Posterior cingulate gyrus (tissue), 11 donors: Measurements from ENCODE around the gene ISLR.
A peak's percentile ranks its signal among the peaks of the same experiment; 100 is the strongest.

Experiments used
- DNase-seq, 10 donors: peaks; one replicate each; pipeline versions ENCODE4 v3.0.0 to v3.0.0-alpha.2; 2020 to 2021; ENCODE audit warnings: mixed read lengths in 3 of 10
- intact Hi-C: fragments of 100-400 bp; cut with DNase I; formaldehyde crosslinking; loops from one replicate; pipeline ENCODE4 v1.15.1; 2023

The ISLR gene

DNA sequence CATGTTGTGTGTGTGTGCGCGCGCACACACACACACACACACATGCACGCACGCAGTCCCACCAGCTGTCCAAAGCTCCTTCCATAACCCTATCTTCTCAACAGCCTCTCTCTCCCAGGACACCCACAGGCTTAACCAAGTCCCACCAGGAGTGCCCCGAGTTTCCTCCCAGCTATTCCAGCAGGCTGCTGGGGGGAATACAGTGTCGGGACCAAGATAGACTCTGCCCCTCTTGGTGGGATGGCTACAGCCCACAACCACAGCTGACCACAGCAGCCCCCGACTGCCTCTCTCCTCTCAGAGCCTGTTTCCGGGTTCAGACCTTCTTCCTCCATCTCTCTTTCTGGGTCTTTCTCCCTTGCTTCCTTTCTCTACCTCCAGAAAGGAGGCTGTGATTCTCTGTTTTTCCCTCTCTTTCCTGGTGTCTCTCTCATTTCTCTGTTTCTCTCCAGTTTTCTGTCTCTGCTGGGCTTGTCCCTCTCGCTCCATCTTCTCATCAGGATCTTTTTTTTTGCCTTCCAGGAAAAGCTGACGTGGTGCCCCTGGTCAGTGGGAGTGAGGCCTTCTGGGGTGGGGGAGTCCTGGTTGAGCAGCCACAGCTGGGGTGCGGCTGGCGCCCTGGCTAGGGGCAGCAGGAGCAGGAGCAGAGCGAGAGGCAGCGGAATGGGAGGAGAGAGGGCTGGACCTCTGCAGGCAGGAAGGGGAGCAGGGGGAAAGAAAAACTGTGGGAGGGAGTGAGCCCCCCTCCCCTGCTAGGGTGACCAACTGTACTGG, 3.3 kb upstream of the ISLR start:
- DNase-seq: peak in 2 of 10 donors; percentile 0 to 72
- intact Hi-C loops: no loop called here

DNA sequence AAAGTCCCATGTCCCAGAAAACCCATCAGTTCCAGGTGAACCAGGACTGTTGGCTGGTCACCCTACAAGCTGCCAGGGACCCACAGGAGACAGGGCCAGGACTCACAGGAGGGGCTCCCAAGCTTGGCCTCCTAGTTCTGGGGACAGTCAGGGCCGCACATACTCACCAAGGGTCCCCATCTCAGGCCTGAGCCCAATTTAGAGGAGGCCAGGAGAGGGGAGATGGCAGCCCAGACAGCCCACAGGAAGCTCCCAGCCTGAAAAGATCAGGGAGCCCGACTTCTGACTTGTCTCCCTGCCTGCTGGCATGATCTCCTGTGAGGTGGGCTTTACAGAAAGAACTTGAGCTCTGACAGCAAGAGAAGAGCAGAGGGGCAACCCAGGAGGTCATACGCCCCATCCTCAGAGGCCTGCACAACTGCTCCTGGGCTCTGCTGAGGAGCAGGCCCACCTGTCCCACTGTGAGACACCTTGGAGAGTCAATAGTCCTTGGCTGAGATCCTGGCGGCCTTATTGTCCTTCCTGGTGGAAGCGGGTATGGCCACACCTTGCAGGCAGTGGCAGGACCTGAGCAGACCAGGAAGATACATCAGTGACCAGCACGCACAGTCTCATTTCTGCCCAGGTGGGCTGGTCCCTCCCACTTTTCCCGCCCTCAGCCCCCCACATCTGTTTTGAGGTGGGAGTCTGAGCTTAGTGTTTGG, 2.5 kb upstream of the ISLR start:
- intact Hi-C loops: no loop called here
- DNase-seq: peak in 2 of 10 donors; percentile 2 to 50

DNA sequence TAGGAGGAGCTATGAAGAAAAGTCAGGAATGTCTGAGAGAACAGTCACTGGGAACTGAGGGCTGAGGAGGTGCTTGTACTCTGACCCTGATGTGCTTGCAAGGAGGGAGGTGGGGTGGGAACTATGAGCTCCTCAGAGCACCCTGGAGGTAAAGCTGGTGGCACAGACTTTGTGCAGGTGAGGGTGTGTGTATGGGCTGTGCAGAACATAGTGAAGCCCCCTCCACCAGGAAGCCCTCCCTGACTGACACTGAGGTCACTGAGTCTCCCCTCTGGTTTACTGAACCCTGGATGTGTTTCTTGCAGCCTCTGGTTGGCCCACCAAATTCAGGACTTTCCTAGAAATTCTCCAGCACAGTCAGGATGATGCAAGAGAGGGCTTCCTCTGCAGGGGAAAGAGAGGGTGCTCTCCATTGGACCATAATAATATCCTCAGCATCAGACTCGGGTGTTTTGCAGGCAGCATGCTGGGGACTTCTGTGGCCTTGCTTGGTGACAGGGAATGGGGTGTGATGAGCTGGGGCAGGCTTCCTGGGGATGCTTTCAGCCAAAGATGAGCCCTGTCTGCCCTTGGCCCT, 1.5 kb upstream of the ISLR start:
- DNase-seq: peak in 2 of 10 donors; percentile 3 to 37
- intact Hi-C loops: no loop called here

DNA sequence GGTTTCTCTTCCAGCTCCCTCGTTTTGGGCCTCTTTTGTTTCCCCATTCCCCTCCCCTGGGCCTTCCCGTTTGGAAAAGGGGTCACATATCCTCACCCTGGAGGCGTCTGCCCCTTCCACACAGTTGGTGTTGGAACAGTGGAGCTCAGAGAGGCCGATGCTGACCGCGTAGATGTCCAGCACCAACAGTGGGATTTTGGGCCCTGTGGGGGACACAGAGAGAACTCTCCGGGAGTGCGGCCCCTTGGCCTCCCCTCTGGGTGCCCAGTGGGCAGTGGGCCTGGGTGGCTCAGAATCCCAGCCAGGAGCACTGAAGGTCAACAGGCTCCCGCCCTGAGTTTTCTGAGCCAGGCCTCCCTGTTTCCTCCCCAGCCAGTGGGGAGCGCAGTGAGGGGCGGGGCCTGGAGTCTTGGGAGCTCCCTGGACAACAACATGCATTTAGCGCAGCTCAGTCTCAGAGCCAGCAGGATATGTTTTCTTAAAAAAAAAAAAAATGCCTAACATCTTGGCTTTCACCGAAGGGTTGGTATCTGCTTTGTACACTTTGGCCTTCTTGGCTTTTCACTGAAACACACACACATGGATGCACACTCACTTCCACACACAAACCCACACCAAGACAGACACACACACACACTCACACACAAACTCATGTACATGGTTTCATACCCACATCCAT, 670 bp upstream of the ISLR start:
- intact Hi-C loops: no loop called here
- DNase-seq: peak in 3 of 10 donors; percentile 4 to 76 (median 9)

DNA sequence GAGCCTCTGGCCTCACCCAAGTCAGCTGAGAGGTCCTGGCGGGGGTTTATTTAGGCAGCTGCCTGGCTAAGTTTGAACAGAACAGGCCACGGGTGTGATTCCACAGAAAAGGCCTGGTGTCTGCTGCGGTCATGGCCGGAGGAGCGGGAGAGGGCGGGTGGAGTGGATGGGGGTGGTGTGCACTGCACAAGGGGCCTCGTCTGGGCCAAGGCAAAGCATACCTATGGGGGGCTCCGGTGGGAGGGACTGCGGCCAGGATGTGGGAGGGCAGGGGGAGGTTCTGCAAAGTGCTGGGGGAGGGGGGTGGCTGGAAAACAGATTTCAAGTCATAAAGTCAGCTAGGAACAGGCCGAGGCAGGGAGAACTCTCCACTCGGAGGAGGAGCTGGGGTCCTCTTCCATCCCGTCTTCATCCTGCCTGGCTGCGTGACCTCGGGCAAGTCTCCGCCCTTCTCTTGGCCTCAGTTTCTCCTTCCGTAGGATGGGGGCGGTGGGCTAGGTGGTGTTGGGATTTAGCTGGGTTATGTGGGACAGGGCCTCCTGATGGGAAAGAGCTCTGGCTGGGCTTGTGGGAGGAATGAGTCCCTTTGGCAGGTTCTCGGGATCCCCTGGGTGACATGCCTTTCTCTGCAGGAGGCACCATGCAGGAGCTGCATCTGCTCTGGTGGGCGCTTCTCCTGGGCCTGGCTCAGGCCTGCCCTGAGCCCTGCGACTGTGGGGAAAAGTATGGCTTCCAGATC, 878 bp downstream of the ISLR start:
- peak in 2 of 10 donors; percentile 8 to 70 for DNase-seq
- intact Hi-C loops: no loop called here

DNA sequence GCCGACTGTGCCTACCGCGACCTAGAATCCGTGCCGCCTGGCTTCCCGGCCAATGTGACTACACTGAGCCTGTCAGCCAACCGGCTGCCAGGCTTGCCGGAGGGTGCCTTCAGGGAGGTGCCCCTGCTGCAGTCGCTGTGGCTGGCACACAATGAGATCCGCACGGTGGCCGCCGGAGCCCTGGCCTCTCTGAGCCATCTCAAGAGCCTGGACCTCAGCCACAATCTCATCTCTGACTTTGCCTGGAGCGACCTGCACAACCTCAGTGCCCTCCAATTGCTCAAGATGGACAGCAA, 1.4 kb downstream of the ISLR start:
- peak in 2 of 10 donors; percentile 13 to 82 for DNase-seq
- intact Hi-C loops: no loop called here

DNA sequence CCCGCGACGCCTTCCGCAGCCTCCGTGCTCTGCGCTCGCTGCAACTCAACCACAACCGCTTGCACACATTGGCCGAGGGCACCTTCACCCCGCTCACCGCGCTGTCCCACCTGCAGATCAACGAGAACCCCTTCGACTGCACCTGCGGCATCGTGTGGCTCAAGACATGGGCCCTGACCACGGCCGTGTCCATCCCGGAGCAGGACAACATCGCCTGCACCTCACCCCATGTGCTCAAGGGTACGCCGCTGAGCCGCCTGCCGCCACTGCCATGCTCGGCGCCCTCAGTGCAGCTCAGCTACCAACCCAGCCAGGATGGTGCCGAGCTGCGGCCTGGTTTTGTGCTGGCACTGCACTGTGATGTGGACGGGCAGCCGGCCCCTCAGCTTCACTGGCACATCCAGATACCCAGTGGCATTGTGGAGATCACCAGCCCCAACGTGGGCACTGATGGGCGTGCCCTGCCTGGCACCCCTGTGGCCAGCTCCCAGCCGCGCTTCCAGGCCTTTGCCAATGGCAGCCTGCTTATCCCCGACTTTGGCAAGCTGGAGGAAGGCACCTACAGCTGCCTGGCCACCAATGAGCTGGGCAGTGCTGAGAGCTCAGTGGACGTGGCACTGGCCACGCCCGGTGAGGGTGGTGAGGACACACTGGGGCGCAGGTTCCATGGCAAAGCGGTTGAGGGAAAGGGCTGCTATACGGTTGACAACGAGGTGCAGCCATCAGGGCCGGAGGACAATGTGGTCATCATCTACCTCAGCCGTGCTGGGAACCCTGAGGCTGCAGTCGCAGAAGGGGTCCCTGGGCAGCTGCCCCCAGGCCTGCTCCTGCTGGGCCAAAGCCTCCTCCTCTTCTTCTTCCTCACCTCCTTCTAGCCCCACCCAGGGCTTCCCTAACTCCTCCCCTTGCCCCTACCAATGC, 2.0 kb downstream of the ISLR start:
- DNase-seq: peak in 3 of 10 donors; percentile 1 to 73 (median 72)
- intact Hi-C loops: no loop called here

DNA sequence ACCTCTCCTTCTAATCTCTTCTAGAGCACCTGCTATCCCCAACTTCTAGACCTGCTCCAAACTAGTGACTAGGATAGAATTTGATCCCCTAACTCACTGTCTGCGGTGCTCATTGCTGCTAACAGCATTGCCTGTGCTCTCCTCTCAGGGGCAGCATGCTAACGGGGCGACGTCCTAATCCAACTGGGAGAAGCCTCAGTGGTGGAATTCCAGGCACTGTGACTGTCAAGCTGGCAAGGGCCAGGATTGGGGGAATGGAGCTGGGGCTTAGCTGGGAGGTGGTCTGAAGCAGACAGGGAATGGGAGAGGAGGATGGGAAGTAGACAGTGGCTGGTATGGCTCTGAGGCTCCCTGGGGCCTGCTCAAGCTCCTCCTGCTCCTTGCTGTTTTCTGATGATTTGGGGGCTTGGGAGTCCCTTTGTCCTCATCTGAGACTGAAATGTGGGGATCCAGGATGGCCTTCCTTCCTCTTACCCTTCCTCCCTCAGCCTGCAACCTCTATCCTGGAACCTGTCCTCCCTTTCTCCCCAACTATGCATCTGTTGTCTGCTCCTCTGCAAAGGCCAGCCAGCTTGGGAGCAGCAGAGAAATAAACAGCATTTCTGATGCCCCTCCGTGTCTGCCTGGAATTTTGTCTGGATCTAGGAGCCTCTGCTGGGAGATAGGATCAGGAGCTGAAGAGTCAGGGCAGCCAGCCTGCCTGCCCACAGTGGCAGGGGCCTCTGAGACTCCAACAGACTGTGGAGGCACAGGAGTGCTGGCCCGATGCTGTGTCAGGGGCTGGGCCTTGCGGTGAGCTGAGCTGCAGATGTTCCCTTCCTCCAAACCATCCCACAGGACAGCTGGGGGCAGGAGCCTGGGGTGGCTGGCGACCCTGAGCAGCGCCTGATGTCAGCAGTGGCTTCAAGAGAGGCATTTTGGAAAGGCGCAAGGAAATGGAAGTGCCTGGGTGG, 3.0 kb downstream of the ISLR start:
- intact Hi-C loops: no loop called here
- DNase-seq: peak in 1 of 10 donors; percentile 73

DNA sequence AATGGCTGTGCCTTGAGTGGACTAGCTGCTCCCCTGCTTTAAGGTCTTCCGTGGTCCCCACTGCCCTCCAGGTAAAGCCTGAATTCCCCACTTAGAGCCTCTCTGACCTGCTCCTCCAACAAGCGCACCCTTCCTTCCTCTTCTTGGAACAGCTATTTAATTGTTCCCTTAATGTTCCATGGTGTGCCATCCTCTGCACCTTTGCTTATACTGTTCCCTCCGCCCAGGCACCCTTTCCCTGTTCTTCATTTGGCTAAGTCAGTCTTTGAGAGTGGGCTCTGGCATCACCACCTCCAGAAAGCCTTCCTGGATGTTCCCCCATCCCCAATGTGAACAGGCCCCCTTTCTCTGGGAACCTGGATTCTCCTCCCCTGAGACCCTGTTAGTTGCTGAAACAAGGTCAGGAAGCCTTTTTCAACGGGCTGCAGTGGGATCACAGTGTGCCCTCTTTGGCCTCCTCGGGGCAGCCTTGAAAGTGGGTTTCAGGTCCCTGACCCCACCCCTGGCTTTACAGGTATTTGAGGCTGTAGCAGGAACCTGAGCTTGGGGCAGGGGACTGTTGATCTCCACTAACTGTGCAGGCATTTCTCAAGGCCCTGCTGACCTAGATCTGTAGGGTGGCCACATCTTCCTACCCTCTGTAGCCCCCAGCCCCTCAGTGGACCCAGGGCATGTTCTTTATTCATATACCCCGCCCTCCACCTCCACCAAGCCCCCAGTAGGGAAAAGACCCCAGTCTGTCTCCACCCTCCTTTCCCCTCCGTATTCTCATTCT, 5.0 kb downstream of the ISLR start:
- peak in 3 of 10 donors; percentile 0 to 40 (median 15) for DNase-seq
- intact Hi-C loops: no loop called here

DNA sequence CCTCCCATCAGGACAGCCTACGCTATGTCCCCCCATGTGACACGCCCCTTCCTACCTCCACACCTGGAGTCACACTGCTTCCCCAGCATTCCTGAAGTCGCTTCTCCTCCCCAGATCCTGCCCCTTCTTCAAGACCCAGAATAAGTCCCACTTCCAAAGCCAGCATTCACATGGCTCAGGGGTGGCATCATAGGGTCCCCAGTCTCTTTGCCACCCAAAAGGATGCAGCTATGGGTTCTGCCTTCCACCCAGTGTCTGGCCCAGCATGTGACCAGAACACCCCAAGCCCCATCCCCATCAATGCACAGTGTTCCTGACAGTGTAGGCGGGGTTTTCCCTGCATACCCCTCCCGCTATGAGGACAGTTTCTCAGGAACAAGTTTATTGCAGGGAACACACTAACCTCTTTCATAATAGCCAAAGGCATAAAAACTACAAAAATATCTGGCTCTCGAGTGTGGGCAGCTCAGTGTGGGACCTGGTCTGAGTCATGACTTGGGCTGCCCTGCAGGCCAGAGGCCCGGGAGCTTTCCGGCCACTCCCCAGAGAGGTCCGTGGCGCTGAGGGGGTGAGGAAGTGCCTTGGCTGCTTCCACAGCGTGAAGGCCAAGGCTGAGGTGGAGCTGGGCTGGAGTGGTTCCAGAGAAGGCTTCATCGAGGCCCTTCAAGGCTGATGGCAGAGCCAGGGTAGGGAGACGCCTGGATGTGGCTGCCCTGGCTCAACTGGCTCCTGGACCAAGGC, 5.8 kb downstream of the ISLR start:
- intact Hi-C loops: no loop called here
- peak in 3 of 10 donors; percentile 46 to 87 (median 72) for DNase-seq

DNA sequence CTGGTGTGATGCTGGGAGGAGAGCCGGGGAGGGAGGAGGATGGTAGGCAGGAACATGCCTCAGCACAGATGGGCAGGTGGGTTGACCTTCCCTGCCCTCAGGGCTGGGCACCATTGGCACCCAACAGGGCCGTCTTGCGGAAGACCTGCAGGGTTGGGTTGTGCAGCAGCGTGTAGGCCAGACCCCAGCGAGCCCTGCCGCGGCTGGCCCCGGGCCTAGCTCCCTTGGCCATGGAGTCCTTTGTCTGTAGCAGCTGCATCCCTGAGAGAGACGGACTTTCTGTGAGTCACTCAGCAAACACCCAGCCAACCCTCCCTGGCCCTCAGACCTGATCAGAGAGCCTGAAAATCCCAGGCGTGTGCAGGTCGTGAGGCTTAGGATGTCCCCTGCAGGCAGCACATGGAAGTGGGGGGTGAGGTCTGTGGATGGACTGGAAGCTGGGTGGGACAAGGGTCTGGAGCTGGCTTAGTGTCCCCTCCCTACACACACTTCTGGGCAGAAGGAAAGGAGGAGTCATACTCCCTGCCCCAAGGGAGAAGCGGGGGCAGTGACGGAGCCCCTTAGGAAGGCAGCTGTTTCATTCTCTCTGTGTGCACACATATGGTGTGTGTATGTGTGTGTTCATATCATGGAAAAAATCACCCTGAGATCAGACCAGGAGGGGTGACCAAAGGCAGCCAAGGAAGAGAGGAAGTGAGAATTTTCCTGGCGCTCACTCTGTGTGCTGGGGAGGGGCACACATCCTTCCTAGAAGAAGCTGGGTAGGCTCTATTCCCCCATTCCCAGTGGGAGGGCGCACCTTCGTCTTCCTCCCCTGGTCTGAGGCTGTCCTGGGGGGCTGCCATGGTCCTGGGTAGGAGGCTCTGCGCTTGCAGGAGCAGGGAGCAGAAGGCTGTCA, 6.7 kb downstream of the ISLR start:
- intact Hi-C loops: no loop called here
- DNase-seq: peak in 3 of 10 donors; percentile 6 to 81 (median 54)

DNA sequence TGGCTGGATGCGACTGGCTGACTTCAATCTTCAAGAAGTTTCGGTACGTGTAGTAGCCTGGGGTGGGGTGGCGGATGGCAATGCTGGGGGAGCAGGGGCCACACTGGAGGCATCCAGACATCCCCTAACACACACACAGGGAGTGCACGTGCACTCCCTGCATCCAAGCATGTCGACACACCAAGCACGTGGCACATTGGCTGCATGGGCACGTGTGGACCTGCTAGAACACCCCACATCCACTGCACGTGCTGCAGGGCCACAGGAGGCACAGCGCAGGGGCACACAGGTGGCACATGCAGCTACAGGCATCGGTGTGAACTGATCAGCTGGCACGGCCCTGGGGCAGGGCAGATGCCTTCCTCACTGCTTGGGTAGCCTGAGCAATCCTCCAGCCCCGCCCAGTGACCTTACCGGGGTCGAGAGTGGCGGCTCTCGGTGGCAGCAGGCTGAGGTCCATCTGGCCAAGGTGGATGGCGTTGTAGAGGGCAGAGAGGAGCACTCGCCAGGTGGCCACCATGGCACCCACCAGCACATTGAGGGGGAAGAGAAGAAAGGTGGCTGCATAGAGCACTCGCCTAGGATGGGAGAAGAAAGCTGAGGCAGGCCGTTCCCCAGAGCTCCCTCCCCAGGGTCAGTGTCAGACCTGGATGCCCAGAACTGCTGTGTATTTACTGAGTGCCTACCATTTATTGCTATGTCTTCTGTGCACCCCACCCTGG, 7.5 kb downstream of the ISLR start:
- intact Hi-C loops: no loop called here
- DNase-seq: peak in 4 of 10 donors; percentile 2 to 80 (median 52)

DNA sequence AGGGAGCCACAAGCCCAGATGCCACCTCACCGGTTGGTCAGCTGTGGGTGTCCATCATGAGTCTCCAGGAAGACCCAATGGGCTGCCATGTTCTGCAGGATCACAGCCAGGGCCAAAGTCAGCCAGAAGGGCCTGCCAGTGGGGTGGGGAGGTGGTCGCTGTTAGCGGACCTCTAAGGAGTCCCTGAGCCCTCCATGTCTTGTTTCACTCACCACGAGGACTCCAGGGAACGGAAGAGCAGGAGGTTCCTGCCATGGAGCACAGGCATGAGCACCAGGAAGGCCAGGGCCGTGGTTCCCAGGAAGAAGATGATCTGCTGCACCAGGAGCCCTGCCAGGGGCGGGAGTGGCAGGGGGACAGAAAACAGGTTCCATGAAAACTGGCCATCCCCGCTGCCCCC, 8.6 kb downstream of the ISLR start:
- intact Hi-C loops: no loop called here
- peak in 4 of 10 donors; percentile 0 to 69 (median 42) for DNase-seq

DNA sequence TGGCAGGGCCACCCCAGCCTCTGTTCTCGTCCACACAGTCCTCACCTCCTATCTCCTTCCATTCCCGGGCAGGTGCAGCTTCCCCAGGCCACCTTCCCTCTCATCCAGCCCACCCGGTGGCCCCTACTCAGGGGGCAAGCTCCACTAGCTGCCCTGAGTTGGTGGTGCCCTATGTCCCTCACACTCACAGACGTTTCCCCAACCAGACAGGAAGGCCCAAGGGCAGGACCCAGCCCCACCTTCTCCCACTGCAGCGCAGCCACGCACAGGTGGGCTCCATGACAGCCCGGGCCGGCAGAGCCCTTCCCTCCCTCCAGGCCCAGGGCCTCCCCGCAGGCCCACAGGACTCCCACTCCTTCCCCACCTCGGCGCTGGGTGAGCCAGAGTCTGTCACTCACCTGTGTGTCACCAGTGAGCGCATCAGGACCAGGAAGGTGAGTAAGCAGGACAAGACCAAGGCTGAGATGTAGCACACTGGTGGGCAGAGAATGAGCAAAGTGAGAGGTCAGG, 11.1 kb downstream of the ISLR start:
- intact Hi-C loops: no loop called here
- peak in 2 of 10 donors; percentile 69 to 77 for DNase-seq
